ENCODE results near the gene CHGA.

- no peak for TF ChIP-seq RB1 (IDR thresholded peaks at IDR 0.05; ENCODE audit: borderline replicate concordance)
- no peak for TF ChIP-seq MEF2A (IDR thresholded peaks at IDR 0.05; ENCODE audit: insufficient read depth, low read depth, low read length)
- no peak for TF ChIP-seq NR2F1 (conservative IDR thresholded peaks at IDR 0.05)
Observed at GRCh38 chr14:92959761-92960680, 37.1 kb downstream of the CHGA start.

Measured in GM12878 (cell line).